Measurements from ENCODE around the gene PITPNM3. TPM values are rescaled to one million over a fixed set of nuclear protein-coding genes. Genes with fewer than 3 reads are reported as not detected.
A peak's percentile ranks its signal among the peaks of the same experiment; 100 is the strongest.

Gene PITPNM3
- total and polyA plus RNA-seq, 2 experiments from 2014 or later = 1.5 to 2.0 TPM

- DNase-seq (ENCODE audit: low spot score) = no peak
- no peaks in the 10 kb centered on the region for H3K9me3 ChIP-seq (ENCODE audit: low read depth)
- no peaks in the 10 kb centered on the region for H3K27me3 ChIP-seq
- WGBS (ENCODE audit: low lambda C conversion rate, missing lambda C conversion rate) = 76% methylated on average over 4 of the region's 4 CpGs
- H3K4me2 ChIP-seq = no peak overlapping the region
- H2AFZ ChIP-seq = no peak overlapping the region
- no peak overlapping the region for H3K4me3 ChIP-seq
- TF ChIP-seq CTCF (IDR thresholded peaks at IDR 0.05; ENCODE audit: poor library complexity) = no peak
- TF ChIP-seq EZH2phosphoT487 (IDR thresholded peaks at IDR 0.05; ENCODE audit: low read depth, severe bottlenecking, unreplicated experiment) = no peak
- TF ChIP-seq EZH2 (IDR thresholded peaks at IDR 0.05; ENCODE audit: borderline replicate concordance) = no peak
- peaks cover 4% of the 10 kb centered on the region for H3K4me1 ChIP-seq (ENCODE audit: insufficient read depth)
- no peaks in the 10 kb centered on the region for H3K9me2 ChIP-seq (replicated peaks; ENCODE audit: insufficient read depth)
- no peak overlapping the region for H3K27ac ChIP-seq
- H3K36me3 ChIP-seq (replicated peaks; ENCODE audit: insufficient read depth, low read depth) = no peaks in the 10 kb centered on the region
- H4K20me1 ChIP-seq (ENCODE audit: insufficient read depth, poor library complexity, severe bottlenecking) = no peaks in the 10 kb centered on the region
- H3K79me2 ChIP-seq = no peaks in the 10 kb centered on the region
Observed at GRCh38 chr17:6524520-6524919, 31.8 kb downstream of the PITPNM3 start.

GRCh38 chr17:6523809-6524355 is 32.5 kb downstream of the PITPNM3 start:
- no peak overlapping the region for H3K4me2 ChIP-seq
- H3K27me3 ChIP-seq = no peaks in the 10 kb centered on the region
- H3K79me2 ChIP-seq = no peaks in the 10 kb centered on the region
- H3K27ac ChIP-seq = no peak overlapping the region
- no peaks in the 10 kb centered on the region for H3K9me3 ChIP-seq (ENCODE audit: low read depth)
- no peak overlapping the region for H3K4me3 ChIP-seq
- H3K36me3 ChIP-seq (replicated peaks; ENCODE audit: insufficient read depth, low read depth) = no peaks in the 10 kb centered on the region
- no peaks in the 10 kb centered on the region for H3K9me2 ChIP-seq (replicated peaks; ENCODE audit: insufficient read depth)
- 86% methylated on average over 8 of the region's 8 CpGs for WGBS (ENCODE audit: low lambda C conversion rate, missing lambda C conversion rate)
- DNase-seq (ENCODE audit: low spot score) = no peak
- peaks cover 4% of the 10 kb centered on the region for H3K4me1 ChIP-seq (ENCODE audit: insufficient read depth)
- no peaks in the 10 kb centered on the region for H4K20me1 ChIP-seq (ENCODE audit: insufficient read depth, poor library complexity, severe bottlenecking)
- TF ChIP-seq EZH2 (IDR thresholded peaks at IDR 0.05; ENCODE audit: borderline replicate concordance) (no peak), EZH2phosphoT487 (IDR thresholded peaks at IDR 0.05; ENCODE audit: low read depth, severe bottlenecking, unreplicated experiment) (no peak), CTCF (IDR thresholded peaks at IDR 0.05; ENCODE audit: poor library complexity) (no peak)
- H2AFZ ChIP-seq = no peak overlapping the region

GRCh38 chr17:6523330-6523729 is 33.0 kb downstream of the PITPNM3 start:
- no peaks in the 10 kb centered on the region for H4K20me1 ChIP-seq (ENCODE audit: insufficient read depth, poor library complexity, severe bottlenecking)
- no peak overlapping the region for H3K4me3 ChIP-seq
- no peaks in the 10 kb centered on the region for H3K27me3 ChIP-seq
- 38% methylated on average over 3 of the region's 3 CpGs for WGBS (ENCODE audit: low lambda C conversion rate, missing lambda C conversion rate)
- H3K9me3 ChIP-seq (ENCODE audit: low read depth) = no peaks in the 10 kb centered on the region
- no peaks in the 10 kb centered on the region for H3K79me2 ChIP-seq
- H2AFZ ChIP-seq = no peak overlapping the region
- DNase-seq (ENCODE audit: low spot score) = peak; percentile 78
- no peaks in the 10 kb centered on the region for H3K9me2 ChIP-seq (replicated peaks; ENCODE audit: insufficient read depth)
- peaks cover 4% of the 10 kb centered on the region for H3K4me1 ChIP-seq (ENCODE audit: insufficient read depth)
- no peaks in the 10 kb centered on the region for H3K36me3 ChIP-seq (replicated peaks; ENCODE audit: insufficient read depth, low read depth)
- no peak overlapping the region for H3K4me2 ChIP-seq
- H3K27ac ChIP-seq = peak overlapping the region; percentile 20
- TF ChIP-seq CTCF (IDR thresholded peaks at IDR 0.05; ENCODE audit: poor library complexity) = no peak
- TF ChIP-seq EZH2phosphoT487 (IDR thresholded peaks at IDR 0.05; ENCODE audit: low read depth, severe bottlenecking, unreplicated experiment) = no peak
- TF ChIP-seq EZH2 (IDR thresholded peaks at IDR 0.05; ENCODE audit: borderline replicate concordance) = no peak

Measured in hepatocyte (in vitro differentiated cells).